ENCODE data around the gene GPAM. TPM values are rescaled to one million over a fixed set of nuclear protein-coding genes. Genes with fewer than 3 reads are reported as not detected.
"Not testable (repeated sequence)": the region's sequence is repeated elsewhere in the genome, so short reads cannot be mapped to it uniquely, and the experiment has no call there.

The GPAM gene
- total and polyA plus RNA-seq, 7 donors = 0.92 to 61.4 (median 5.5) TPM

- WGBS, 2 donors = 75 to 81% methylated on average over 6 of the region's 6 CpGs
- H3K4me3 ChIP-seq = no peak overlapping the region
- H3K27me3 ChIP-seq = no peaks in the 10 kb centered on the region
- H3K9me3 ChIP-seq = no peaks in the 10 kb centered on the region
- no peaks in the 10 kb centered on the region for H3K36me3 ChIP-seq
- peaks cover 0 to 5% (median 1%) of the 10 kb centered on the region in 4 donors for H3K4me1 ChIP-seq
- TF ChIP-seq CTCF (IDR thresholded peaks at IDR 0.05) = no peak
- no peak for TF ChIP-seq POLR2A (IDR thresholded peaks at IDR 0.05)
- TF ChIP-seq POLR2AphosphoS5 (IDR thresholded peaks at IDR 0.05) = no peak
- TF ChIP-seq EP300 (IDR thresholded peaks at IDR 0.05) = no peak
- intact Hi-C loops (cut with DNase I) = no loop called here
- no peak overlapping the region for H3K27ac ChIP-seq
- DNase-seq = no peak
These were observed 19.1 kb upstream of the GPAM start for GRCh38 chr10:112202561-112203241.

DNA sequence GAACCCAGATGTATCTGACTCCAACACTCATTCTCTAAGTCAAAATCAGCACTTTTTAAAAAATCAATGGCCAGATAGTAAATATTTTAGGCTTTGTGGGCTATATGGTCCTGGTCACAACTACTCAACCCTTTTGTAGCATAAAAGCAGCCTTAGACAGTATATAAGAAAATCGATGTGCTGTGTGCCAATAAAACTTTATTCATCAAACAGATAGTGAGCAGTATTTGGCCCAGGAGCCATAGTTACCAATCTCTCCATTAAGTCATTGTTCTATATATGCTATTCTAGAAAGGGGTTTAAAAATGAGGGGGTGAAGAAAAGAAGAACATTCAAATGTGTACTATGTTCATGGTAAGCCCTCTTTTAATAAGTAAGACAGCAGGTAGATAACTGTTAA lies 18.5 kb upstream of the GPAM start:
- H3K4me1 ChIP-seq = no peaks in the 10 kb centered on the region
- no peak for DNase-seq
- no peak for TF ChIP-seq CTCF (IDR thresholded peaks at IDR 0.05)
- TF ChIP-seq POLR2A (IDR thresholded peaks at IDR 0.05) = no peak
- no peak for TF ChIP-seq EP300 (IDR thresholded peaks at IDR 0.05)
- TF ChIP-seq POLR2AphosphoS5 (IDR thresholded peaks at IDR 0.05) = no peak
- H3K27me3 ChIP-seq = no peaks in the 10 kb centered on the region
- intact Hi-C loops (cut with DNase I) = no loop called here
- no peaks in the 10 kb centered on the region for H3K9me3 ChIP-seq
- 90 to 95% methylated on average over 1 of the region's 1 CpG for WGBS, 2 donors
- no peaks in the 10 kb centered on the region for H3K36me3 ChIP-seq
- H3K4me3 ChIP-seq = no peak overlapping the region
- no peak overlapping the region for H3K27ac ChIP-seq

DNA sequence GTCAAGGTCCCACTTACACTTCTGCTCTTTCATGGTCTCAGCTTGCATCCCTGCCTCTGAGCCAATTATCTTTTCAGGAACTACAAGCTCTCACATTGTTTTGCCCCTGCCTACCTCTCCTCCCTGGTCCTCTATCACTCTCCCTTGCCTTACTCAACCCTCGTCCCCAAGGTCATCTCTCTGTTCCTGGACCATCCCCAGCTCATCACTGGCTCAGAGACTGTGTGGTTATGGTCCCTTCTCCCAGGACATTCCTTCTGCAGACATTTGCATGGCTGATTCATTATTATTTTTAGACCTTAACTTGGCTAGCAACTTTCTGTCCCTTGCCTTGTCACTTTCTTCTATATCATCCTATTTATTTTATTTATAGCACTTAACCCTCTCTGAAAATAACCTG lies 17.8 kb upstream of the GPAM start:
- H3K4me1 ChIP-seq = no peaks in the 10 kb centered on the region
- H3K27ac ChIP-seq = no peak overlapping the region
- no peak overlapping the region for H3K4me3 ChIP-seq
- intact Hi-C loops (cut with DNase I) = no loop called here
- TF ChIP-seq POLR2A (IDR thresholded peaks at IDR 0.05) = no peak
- no peak for TF ChIP-seq CTCF (IDR thresholded peaks at IDR 0.05)
- TF ChIP-seq EP300 (IDR thresholded peaks at IDR 0.05) = no peak
- TF ChIP-seq POLR2AphosphoS5 (IDR thresholded peaks at IDR 0.05) = no peak
- H3K27me3 ChIP-seq = no peaks in the 10 kb centered on the region
- no peak for DNase-seq
- 56 to 81% methylated on average over 1 of the region's 1 CpG for WGBS, 2 donors
- no peaks in the 10 kb centered on the region for H3K36me3 ChIP-seq
- no peaks in the 10 kb centered on the region for H3K9me3 ChIP-seq

DNA sequence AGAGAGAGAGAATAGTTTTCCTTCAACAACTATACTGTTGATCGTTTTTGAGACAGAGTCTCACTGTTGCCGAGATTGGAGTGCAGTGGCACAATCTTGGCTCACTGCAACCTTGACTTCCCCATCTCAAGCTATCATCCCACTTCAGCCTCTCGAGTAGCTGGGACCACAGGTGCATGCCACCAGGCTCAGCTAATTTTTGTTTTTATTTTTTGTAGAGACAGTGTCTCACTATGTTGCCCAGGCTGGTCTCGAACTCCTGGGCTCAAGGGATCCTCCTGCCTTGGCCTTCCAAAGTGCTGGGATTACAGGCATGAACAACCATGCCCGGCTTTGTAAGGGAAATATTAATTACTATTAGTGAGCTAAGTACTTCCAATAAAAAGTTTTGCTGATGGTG lies 16.7 kb upstream of the GPAM start:
- H3K4me3 ChIP-seq; DNase-seq; H3K9me3 ChIP-seq; H3K36me3 ChIP-seq; intact Hi-C loops (cut with DNase I); H3K27me3 ChIP-seq; H3K4me1 ChIP-seq; H3K27ac ChIP-seq: not testable (repeated sequence)
- 82 to 85% methylated on average over 5 of the region's 5 CpGs for WGBS, 2 donors

- WGBS, 2 donors = no CpG with 5 or more reads among the region's 2 CpGs
These were observed 14.1 kb upstream of the GPAM start for GRCh38 chr10:112197662-112198061.

DNA sequence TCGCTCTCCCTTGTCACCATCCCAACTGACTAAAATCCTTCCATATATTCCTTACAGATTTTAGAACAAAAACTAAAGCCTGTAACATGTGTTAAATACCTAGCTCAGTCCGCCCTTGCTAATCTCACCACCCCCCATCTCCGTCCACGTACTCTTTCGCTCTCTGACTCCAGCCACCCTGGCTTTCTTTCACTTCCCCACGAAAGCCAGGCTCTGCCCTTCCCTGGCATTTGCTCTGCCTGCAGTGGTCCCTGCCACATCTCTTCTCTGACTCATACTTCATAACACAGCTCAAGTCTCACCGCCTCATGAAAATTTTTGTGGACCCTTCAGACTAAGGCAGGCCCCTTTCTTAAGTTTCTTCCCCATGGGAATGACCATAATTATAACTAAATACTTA lies 11.7 kb upstream of the GPAM start:
- H3K4me1 ChIP-seq = no peaks in the 10 kb centered on the region
- H3K9me3 ChIP-seq = no peaks in the 10 kb centered on the region
- 84 to 90% methylated on average over 7 of the region's 7 CpGs for WGBS, 2 donors
- no peak overlapping the region for H3K4me3 ChIP-seq
- H3K27ac ChIP-seq = no peak overlapping the region
- H3K27me3 ChIP-seq = no peaks in the 10 kb centered on the region
- DNase-seq = no peak
- TF ChIP-seq POLR2AphosphoS5 (IDR thresholded peaks at IDR 0.05) = no peak
- TF ChIP-seq POLR2A (IDR thresholded peaks at IDR 0.05) = no peak
- TF ChIP-seq CTCF (IDR thresholded peaks at IDR 0.05) = no peak
- TF ChIP-seq EP300 (IDR thresholded peaks at IDR 0.05) = no peak
- H3K36me3 ChIP-seq = no peaks in the 10 kb centered on the region
- intact Hi-C loops (cut with DNase I) = no loop called here

More at GRCh38 chr10:112197662-112198061, 14.1 kb upstream of the GPAM start:
- intact Hi-C loops (cut with DNase I); H3K4me3 ChIP-seq; DNase-seq; H3K4me1 ChIP-seq; H3K27ac ChIP-seq; H3K36me3 ChIP-seq; H3K9me3 ChIP-seq; H3K27me3 ChIP-seq: not testable (repeated sequence)
